KMS-11 (cell line): ENCODE measurements around the gene MAGI2.

Source experiments
- H2AFZ ChIP-seq: fragments of 200-600 bp; sonication (generic); 2 replicates; pipeline ENCODE4 v1.6.1; 2016; ENCODE audit warnings: antibody characterized with exemption, mixed run types, low read depth
- H3K27ac ChIP-seq: fragments of 200-600 bp; sonication (generic); 2 replicates; pipeline ENCODE4 v1.6.1; 2016; ENCODE audit warnings: mild to moderate bottlenecking, mixed run types
- H3K27me3 ChIP-seq: fragments of 200-600 bp; sonication (generic); 2 replicates; pipeline ENCODE4 v1.6.1; 2017; ENCODE audit warnings: mild to moderate bottlenecking, low read depth, mixed run types, moderate library complexity; ENCODE audit not compliant: insufficient read depth
- H3K36me3 ChIP-seq: fragments of 200-600 bp; sonication (generic); 2 replicates; pipeline ENCODE4 v1.6.1; 2017; ENCODE audit warnings: mild to moderate bottlenecking, mixed run types; ENCODE audit not compliant: insufficient read depth
- H3K4me1 ChIP-seq: fragments of 200-600 bp; sonication (generic); 2 replicates; pipeline ENCODE4 v1.6.1; 2016; ENCODE audit warnings: mild to moderate bottlenecking, low read depth, mixed run types; ENCODE audit not compliant: poor library complexity, severe bottlenecking
- H3K4me2 ChIP-seq: fragments of 200-600 bp; sonication (generic); 2 replicates; pipeline ENCODE4 v1.7.0; 2016; ENCODE audit warnings: mild to moderate bottlenecking, mixed run types
- H3K4me3 ChIP-seq: fragments of 200-600 bp; sonication (generic); IDR thresholded peaks from 2 replicates; pipeline ENCODE4 v1.6.1; 2017; ENCODE audit warnings: low read depth, low read length, mixed read lengths; ENCODE audit not compliant: insufficient read depth
- H3K79me2 ChIP-seq: fragments of 200-600 bp; sonication (generic); 2 replicates; pipeline ENCODE4 v1.6.1; 2016; ENCODE audit warnings: low read depth, mixed run types; ENCODE audit not compliant: insufficient read depth
- H3K9ac ChIP-seq: fragments of 200-600 bp; sonication (generic); 2 replicates; pipeline ENCODE4 v1.6.1; 2016; ENCODE audit warnings: mild to moderate bottlenecking, mixed run types
- H4K20me1 ChIP-seq: fragments of 200-600 bp; sonication (generic); 2 replicates; pipeline ENCODE4 v1.6.1; 2016; ENCODE audit warnings: mild to moderate bottlenecking, mixed run types; ENCODE audit not compliant: insufficient read depth
- TF ChIP-seq, protein P1 (sequence below): fragments of 200-600 bp; sonication (generic); conservative IDR thresholded peaks from 2 replicates; pipeline ENCODE4 v1.6.1; 2017; ENCODE audit warnings: low read depth, mild to moderate bottlenecking, antibody characterized with exemption, low read length, moderate library complexity, mixed read lengths

The MAGI2 gene

GRCh38 chr7:78718212-78718611 lies 735.3 kb downstream of the MAGI2 start:
- Histone ChIP-seq H4K20me1 (no peaks in the 10 kb centered on the region), H3K4me3 (no peak overlapping the region), H3K9ac (no peak overlapping the region), H3K27me3 (no peaks in the 10 kb centered on the region), H3K36me3 (no peaks in the 10 kb centered on the region), H3K79me2 (no peaks in the 10 kb centered on the region), H3K4me1 (no peaks in the 10 kb centered on the region), H3K4me2 (no peak overlapping the region), H2AFZ (no peak overlapping the region), H3K27ac (no peak overlapping the region)
- TF ChIP-seq, protein P1, sequence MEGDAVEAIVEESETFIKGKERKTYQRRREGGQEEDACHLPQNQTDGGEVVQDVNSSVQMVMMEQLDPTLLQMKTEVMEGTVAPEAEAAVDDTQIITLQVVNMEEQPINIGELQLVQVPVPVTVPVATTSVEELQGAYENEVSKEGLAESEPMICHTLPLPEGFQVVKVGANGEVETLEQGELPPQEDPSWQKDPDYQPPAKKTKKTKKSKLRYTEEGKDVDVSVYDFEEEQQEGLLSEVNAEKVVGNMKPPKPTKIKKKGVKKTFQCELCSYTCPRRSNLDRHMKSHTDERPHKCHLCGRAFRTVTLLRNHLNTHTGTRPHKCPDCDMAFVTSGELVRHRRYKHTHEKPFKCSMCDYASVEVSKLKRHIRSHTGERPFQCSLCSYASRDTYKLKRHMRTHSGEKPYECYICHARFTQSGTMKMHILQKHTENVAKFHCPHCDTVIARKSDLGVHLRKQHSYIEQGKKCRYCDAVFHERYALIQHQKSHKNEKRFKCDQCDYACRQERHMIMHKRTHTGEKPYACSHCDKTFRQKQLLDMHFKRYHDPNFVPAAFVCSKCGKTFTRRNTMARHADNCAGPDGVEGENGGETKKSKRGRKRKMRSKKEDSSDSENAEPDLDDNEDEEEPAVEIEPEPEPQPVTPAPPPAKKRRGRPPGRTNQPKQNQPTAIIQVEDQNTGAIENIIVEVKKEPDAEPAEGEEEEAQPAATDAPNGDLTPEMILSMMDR: no peak

DNA sequence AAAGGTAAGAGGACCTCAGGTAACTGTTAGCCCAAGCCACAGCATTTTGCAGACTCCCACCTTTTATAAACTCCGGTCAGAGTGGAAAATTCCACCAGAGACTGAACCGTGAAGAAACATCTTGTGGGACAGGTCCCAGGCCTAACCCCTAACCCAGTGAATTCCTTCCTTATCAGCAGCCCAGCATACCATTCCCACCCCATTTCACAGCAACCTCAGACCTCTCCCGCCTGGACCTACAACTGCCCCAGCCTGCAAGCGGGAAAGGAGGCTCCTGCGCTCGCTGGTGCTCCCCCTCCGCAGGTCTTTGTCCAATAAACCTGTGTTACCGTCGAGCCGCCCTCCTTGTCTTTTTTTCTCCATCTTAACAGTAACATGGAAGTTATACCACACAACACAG lies 736.6 kb downstream of the MAGI2 start:
- no peak overlapping the region for H3K27ac ChIP-seq
- H3K4me3 ChIP-seq: no peak overlapping the region
- no peak overlapping the region for H3K9ac ChIP-seq
- no peak overlapping the region for H3K4me2 ChIP-seq
- no peaks in the 10 kb centered on the region for H3K27me3 ChIP-seq
- no peaks in the 10 kb centered on the region for H3K4me1 ChIP-seq
- no peaks in the 10 kb centered on the region for H3K79me2 ChIP-seq
- TF ChIP-seq, protein P1: no peak
- no peaks in the 10 kb centered on the region for H3K36me3 ChIP-seq
- no peak overlapping the region for H2AFZ ChIP-seq
- no peaks in the 10 kb centered on the region for H4K20me1 ChIP-seq

DNA sequence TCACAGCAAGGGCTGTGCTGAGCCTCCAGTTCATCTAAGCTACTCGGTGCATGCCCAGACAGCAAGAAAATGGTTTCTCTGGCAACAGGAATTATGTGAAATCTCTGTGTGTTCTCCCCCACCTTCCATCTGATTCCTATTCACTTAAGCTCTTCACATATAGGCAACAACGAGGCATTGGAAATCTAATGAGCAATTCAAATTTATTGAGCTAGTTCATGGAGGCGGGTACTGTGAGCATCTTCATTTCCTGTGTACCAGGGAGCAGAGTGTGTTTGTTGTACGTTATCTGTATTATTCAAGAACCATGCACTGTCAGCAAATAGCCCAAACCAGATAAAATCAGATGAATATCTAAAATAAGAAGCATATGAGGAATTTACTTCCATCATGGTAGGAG lies 739.1 kb downstream of the MAGI2 start:
- Histone ChIP-seq H3K4me3 (no peak overlapping the region), H4K20me1 (no peaks in the 10 kb centered on the region), H3K4me2 (no peak overlapping the region), H3K4me1 (no peaks in the 10 kb centered on the region), H3K79me2 (no peaks in the 10 kb centered on the region), H3K9ac (no peak overlapping the region), H3K27me3 (no peaks in the 10 kb centered on the region), H2AFZ (no peak overlapping the region), H3K27ac (no peak overlapping the region), H3K36me3 (no peaks in the 10 kb centered on the region)
- TF ChIP-seq, protein P1: no peak

DNA sequence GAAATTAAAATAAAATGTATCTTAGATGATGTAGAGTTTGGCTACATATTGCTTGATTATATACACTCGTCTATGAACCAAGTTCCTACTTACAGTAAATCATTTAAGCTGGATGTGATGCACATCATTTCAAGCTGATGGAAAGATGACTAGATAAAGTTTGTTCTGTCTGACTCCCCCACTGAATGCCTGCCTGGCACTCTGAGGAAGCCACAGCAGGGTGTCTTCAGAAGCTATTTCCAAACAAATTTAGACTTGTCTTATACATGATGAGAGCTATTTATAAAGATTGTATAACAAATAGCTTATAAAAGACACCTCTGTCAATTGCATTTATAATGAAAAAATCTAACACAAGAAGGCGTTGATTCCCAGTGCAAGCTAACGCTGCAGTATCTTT lies 741.4 kb downstream of the MAGI2 start:
- H3K4me3 ChIP-seq: no peak overlapping the region
- no peaks in the 10 kb centered on the region for H3K36me3 ChIP-seq
- H2AFZ ChIP-seq: no peak overlapping the region
- H3K27ac ChIP-seq: no peak overlapping the region
- no peaks in the 10 kb centered on the region for H3K27me3 ChIP-seq
- H3K4me1 ChIP-seq: peaks cover 4% of the 10 kb centered on the region
- H4K20me1 ChIP-seq: no peaks in the 10 kb centered on the region
- H3K79me2 ChIP-seq: no peaks in the 10 kb centered on the region
- TF ChIP-seq, protein P1: no peak
- no peak overlapping the region for H3K9ac ChIP-seq
- H3K4me2 ChIP-seq: no peak overlapping the region

DNA sequence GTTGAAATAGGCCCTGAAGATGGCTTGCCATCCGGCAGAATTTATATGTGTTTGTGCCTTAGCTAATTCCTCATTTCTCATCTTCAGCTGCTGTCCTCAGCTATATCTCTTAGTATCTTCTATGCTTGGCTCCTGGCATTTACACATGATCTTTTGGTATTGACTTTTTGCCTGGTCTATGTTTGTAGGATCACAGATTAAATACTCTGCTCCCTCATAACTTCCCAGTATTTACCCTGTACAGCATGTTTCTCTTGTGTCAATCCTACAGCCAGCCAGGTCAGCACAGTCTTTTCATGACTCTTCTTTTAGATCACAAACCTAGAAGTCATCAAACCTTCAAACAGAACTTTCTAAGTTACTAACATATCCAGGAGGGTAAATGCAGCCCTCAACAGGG lies 743.8 kb downstream of the MAGI2 start:
- H4K20me1 ChIP-seq: no peaks in the 10 kb centered on the region
- no peak overlapping the region for H3K4me2 ChIP-seq
- no peak overlapping the region for H2AFZ ChIP-seq
- H3K4me1 ChIP-seq: peaks cover 8% of the 10 kb centered on the region
- H3K79me2 ChIP-seq: no peaks in the 10 kb centered on the region
- no peak overlapping the region for H3K4me3 ChIP-seq
- no peaks in the 10 kb centered on the region for H3K36me3 ChIP-seq
- TF ChIP-seq, protein P1: no peak
- no peak overlapping the region for H3K27ac ChIP-seq
- no peak overlapping the region for H3K9ac ChIP-seq
- no peaks in the 10 kb centered on the region for H3K27me3 ChIP-seq
